ENCODE results near the gene TOMM34.

TOMM34 gene

DNA sequence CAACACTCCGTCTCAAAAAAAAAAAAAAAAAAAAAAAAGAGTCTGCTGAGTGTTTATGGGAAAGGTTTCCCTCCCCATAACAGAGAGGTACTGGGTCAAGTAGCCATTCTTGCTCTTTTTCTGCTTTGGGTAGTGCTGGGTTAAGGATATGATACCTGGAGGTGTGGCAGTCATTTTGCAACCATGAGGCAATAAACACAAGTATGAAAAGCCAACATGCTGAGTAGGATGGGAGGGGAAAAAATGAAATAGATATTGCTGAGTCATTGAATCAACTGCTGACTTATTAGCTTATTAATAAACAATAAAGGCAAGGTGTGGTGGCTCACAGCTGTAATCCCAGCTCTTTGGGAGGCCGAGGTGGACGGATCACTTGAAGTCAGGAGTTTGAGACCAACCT, 2.3 kb upstream of the TOMM34 start:
- DNase-seq (ENCODE audit: low read depth, low spot score): no peak

DNA sequence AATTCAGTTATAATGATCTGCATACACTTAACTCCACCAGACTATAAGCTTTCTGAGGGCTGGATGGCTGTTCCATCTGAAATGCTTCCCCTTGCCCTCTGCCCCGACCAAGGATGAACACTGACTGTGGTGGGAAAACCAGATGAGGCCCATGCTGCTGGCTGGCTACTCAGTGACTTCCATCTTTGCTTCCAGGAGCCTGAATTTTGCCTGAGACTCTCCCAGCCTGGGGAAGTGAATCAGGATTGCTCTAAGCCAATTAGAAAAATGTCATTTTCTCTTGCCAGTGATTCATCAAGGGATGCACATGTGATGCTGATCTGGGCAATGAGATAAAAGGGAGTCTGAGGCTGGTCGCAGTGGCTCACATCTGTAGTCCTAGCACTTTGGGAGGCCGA, 1.7 kb upstream of the TOMM34 start:
- no peak for DNase-seq (ENCODE audit: low read depth, low spot score)

GRCh38 chr20:44961011-44961869, 1.0 kb upstream of the TOMM34 start:
- no peak for DNase-seq (ENCODE audit: low read depth, low spot score)

DNA sequence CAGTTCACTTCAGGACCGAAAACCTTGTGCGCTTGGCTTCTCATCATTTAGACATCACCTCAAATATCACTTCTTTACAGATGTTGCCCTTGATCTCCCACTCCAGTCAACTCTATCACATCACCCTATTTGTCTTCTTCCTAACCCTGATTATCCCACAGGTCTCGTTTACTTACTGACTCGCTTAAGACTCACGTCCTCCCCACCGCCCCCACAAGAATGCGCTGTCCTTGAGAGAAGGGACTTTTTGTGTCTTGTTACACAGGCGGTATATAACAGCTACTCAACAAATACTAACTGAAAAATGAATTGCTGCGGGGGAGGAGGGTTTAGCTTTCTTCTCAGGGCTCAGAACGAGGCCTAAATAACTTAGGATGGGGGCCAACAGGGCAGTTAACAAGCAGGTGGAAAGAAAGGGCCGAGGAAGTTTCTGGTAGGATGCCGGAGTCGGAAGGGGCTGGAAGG, 527 bp downstream of the TOMM34 start:
- peak; percentile 47 for DNase-seq (ENCODE audit: low read depth, low spot score)

- DNase-seq (ENCODE audit: low read depth, low spot score): no peak
These were observed 1.0 kb downstream of the TOMM34 start for GRCh38 chr20:44959082-44959637.

- no peak for DNase-seq (ENCODE audit: low read depth, low spot score)
These were observed 1.9 kb downstream of the TOMM34 start for GRCh38 chr20:44958276-44958675.

DNA sequence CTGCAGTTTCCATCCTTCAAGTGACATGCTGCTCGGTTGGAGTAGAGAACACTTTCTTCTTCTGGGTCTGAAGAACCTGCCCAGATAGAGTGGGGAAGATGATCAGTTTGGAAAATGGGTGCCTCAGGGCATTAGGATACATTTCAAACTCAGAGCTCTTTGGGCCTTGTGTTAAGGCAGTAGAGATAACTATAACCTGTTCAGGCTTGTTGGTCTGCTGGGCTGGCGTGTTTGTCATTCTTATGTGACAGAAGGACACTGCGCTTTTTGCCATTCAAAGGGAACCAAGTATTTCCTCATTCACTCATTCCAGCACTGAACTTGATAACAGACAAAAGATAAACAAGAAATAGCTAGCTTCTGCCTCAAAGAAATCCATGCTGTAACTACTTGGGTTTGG, 3.8 kb downstream of the TOMM34 start:
- DNase-seq (ENCODE audit: low read depth, low spot score): no peak

- DNase-seq (ENCODE audit: low read depth, low spot score): no peak
These were observed 4.9 kb downstream of the TOMM34 start for GRCh38 chr20:44955270-44955669.

- no peak for DNase-seq (ENCODE audit: low read depth, low spot score)
These were observed 6.0 kb downstream of the TOMM34 start for GRCh38 chr20:44954211-44954610.

DNA sequence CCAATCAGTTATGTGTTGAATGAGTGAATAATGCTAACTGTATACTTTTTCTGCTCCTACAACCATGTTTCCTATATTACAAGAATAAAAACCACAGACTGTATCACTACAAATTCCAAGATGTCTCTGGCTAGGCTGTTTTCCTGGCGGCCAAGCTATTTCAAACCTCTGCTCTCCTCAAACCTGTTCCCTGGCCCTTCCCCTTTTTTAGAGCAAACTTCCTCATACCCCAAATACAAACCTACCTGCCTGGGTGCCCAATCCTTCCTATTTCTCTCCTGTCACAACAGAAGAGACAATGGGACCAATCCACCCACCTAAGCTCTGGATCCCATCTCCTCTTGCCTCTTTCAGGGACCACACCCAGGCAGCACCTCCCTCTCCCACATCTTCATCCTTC, 7.5 kb downstream of the TOMM34 start:
- DNase-seq (ENCODE audit: low read depth, low spot score): no peak

DNA sequence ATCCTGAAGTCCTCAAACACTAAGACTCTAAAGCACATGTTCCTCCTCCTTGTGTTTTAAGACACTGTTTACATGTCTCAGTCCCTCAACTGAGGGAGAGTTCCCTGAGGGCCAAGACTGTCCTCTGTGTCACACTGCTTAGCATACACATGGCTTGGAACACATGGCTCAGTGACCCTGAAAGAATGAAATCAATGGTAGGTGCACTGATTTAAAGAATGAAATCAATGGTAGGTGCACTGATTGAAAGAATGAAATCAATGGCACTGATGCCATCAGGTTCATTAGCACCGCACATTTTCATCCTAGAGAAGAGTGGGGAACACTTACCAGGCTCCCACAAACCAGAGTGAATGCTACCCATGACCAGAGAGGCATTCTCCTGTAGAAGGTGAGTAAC, 9.8 kb downstream of the TOMM34 start:
- DNase-seq (ENCODE audit: low read depth, low spot score): no peak

GRCh38 chr20:44948513-44948912, 11.7 kb downstream of the TOMM34 start:
- no peak for DNase-seq (ENCODE audit: low read depth, low spot score)

DNA sequence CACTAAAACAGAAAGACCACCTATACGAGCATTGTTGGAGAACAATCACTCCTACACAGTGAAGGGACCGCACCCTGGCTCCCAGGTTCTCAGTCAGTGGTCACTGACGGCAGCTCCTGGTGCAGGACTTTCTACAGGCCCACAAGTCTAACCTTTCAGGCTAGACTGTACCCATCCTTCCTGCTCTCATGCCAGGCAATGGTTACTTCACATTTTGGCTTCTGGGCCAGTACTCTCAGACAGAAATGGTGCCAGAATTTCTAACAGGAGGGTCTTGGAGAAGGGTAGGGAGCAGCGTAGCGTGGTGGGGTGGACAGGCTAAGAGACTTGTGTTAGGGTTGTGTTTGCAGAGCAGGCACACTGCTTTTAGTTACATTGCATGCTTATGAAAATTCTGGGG, 12.1 kb downstream of the TOMM34 start:
- no peak for DNase-seq (ENCODE audit: low read depth, low spot score)

DNA sequence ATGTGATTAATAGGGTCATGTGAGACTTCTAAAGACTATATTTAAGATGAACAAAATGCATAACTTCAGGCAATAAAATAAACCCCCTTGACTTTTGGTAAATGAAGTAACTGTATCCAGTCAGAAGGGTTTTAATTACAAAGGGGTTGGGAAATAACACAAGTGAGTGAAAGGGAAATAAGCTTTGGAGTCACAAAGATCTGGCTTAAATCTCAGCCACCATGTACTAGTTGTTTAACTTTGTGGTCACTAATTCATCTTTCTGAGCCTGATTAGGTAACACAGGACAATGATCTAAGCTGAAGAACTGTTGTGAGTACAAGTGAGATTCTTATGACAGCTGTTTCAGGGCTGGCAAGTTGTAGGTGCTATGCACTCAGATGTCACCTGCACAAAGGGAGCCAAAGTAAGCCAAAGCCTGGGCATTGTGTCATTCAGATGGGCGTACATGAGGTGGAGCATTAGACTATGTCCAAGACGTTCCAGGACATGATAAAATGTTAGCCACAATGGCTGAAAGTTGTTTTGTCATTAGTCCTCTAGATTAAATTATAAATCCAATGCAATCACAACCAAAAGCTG, 13.8 kb downstream of the TOMM34 start:
- no peak for DNase-seq (ENCODE audit: low read depth, low spot score)

- no peak for DNase-seq (ENCODE audit: low read depth, low spot score)
These were observed 14.9 kb downstream of the TOMM34 start for GRCh38 chr20:44945261-44945660.

DNA sequence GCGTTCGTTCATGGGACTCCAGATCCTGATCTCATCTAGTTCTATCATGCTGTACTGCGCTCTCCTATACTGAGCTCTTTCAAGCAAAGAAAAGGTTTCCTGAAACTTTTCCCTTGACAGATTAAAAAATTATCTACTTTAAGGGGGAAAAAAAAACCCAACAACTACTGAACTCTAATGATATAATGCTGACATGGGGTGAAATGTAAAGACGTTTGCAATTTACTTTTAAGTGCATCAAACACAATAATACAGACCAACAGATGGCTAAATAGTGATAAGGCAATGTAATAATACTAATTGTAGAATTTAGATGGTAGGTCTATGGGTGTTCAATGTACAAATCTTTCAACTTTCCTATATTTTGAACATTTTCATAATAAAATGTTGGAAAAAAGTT, 16.4 kb downstream of the TOMM34 start:
- no peak for DNase-seq (ENCODE audit: low read depth, low spot score)

GRCh38 chr20:44942264-44942973, 17.8 kb downstream of the TOMM34 start:
- DNase-seq (ENCODE audit: low read depth, low spot score): no peak

- no peak for DNase-seq (ENCODE audit: low read depth, low spot score)
These were observed 19.0 kb downstream of the TOMM34 start for GRCh38 chr20:44941120-44941691.

DNA sequence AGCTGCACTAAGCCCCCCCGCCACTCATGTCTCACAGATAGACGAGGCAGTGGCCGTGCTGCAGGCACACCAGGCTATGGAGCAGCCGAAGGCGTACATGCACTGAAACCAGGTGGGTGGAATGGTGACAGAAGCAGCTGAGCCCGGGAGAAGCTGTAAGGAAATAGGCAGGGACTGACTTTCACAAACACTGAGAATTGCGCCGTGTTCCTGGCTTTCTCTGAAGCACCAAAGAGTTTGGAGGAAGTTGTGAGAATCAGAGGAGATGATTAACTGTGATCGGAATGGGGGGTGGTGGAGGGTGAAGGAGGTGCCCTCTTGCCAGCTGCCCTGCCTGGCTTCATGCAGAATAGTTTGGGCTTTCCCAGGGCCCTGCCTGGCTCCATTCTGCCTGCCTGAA, 21.6 kb downstream of the TOMM34 start:
- DNase-seq (ENCODE audit: low read depth, low spot score): no peak

GRCh38 chr20:44936510-44936909, 23.7 kb downstream of the TOMM34 start:
- DNase-seq (ENCODE audit: low read depth, low spot score): no peak

GRCh38 chr20:44932916-44933315, 27.3 kb downstream of the TOMM34 start:
- DNase-seq (ENCODE audit: low read depth, low spot score): no peak

GRCh38 chr20:44931911-44932310, 28.3 kb downstream of the TOMM34 start:
- DNase-seq (ENCODE audit: low read depth, low spot score): no peak

Data from activated naive CD8-positive, alpha-beta T cell treated with anti-CD3 and anti-CD28 coated beads, Interleukin-2, amount 50 U/mL, for 16 hours (primary cell).